ENCODE results near the gene ATXN7. TPM values are rescaled to one million over a fixed set of nuclear protein-coding genes. Genes with fewer than 3 reads are reported as not detected.

ATXN7 gene
- total RNA-seq, 4 donors from 2014 or later, result 20.9 to 28.2 (median 22.6) TPM

GRCh38 chr3:63942528-63942927, 78.9 kb downstream of the ATXN7 start:
- no peak for DNase-seq (ENCODE audit: extremely low spot score)
- Histone ChIP-seq H3K27me3 (no peaks in the 10 kb centered on the region), H3K9me3 (no peaks in the 10 kb centered on the region), H3K4me3 (no peak overlapping the region), H3K36me3 (peaks cover 0 to 6% (median 0%) of the 10 kb centered on the region in 4 donors), H3K4me1 (peaks cover 18 to 84% (median 52%) of the 10 kb centered on the region in 4 donors), H3K27ac (replicated peaks in 1 of 4) (no peak overlapping the region)
- no peak for TF ChIP-seq EP300 (IDR thresholded peaks at IDR 0.05)
- TF ChIP-seq POLR2AphosphoS5 (IDR thresholded peaks at IDR 0.05), result no peak
- TF ChIP-seq, protein P1, sequence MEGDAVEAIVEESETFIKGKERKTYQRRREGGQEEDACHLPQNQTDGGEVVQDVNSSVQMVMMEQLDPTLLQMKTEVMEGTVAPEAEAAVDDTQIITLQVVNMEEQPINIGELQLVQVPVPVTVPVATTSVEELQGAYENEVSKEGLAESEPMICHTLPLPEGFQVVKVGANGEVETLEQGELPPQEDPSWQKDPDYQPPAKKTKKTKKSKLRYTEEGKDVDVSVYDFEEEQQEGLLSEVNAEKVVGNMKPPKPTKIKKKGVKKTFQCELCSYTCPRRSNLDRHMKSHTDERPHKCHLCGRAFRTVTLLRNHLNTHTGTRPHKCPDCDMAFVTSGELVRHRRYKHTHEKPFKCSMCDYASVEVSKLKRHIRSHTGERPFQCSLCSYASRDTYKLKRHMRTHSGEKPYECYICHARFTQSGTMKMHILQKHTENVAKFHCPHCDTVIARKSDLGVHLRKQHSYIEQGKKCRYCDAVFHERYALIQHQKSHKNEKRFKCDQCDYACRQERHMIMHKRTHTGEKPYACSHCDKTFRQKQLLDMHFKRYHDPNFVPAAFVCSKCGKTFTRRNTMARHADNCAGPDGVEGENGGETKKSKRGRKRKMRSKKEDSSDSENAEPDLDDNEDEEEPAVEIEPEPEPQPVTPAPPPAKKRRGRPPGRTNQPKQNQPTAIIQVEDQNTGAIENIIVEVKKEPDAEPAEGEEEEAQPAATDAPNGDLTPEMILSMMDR (IDR thresholded peaks at IDR 0.05), result no peak
- no peak for TF ChIP-seq POLR2A (IDR thresholded peaks at IDR 0.05; ENCODE audit: low read depth)
- intact Hi-C loops (cut with DNase I), result no loop called here

- Histone ChIP-seq H3K4me1 (peaks cover 21 to 84% (median 52%) of the 10 kb centered on the region in 4 donors), H3K9me3 (no peaks in the 10 kb centered on the region), H3K4me3 (no peak overlapping the region), H3K27ac (replicated peaks in 1 of 4) (no peak overlapping the region), H3K27me3 (no peaks in the 10 kb centered on the region), H3K36me3 (peaks cover 0 to 6% (median 0%) of the 10 kb centered on the region in 4 donors)
- no peak for DNase-seq (ENCODE audit: extremely low spot score)
- intact Hi-C loops (cut with DNase I), result no loop called here
- TF ChIP-seq POLR2A (IDR thresholded peaks at IDR 0.05; ENCODE audit: low read depth), result no peak
Measured at GRCh38 chr3:63943678-63944077, 80.0 kb downstream of the ATXN7 start.

DNA sequence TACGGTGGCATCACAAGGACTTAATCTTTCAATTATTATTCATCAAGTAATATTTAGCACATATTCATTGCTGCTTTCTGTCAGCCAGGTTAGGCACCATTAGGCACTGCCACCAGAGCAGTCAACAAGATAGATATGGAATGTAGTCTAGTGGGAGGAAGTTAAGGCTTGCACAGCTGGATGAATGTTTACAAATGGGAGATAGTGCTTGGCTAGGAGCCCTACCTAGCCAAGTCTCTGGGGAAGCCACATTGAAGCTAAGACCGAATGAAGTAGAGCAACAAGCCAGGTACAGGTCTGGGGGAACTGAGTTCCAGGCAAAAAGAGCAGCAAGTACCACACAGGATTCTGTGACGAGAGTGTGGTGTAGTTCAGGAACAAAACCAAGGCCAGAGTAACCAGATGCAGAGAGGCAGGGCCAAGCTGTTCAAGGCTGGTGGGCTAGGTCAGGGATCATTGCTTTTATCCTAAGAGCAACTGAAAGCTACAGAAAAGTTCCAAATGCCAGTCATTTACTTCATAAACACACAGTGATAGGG, 82.0 kb downstream of the ATXN7 start:
- H3K4me3 ChIP-seq, result no peak overlapping the region
- intact Hi-C loops (cut with DNase I), result no loop called here
- WGBS, result 61% methylated on average over 3 of the region's 3 CpGs
- DNase-seq (ENCODE audit: extremely low spot score), result no peak
- H3K9me3 ChIP-seq, result no peaks in the 10 kb centered on the region
- H3K27me3 ChIP-seq, result no peaks in the 10 kb centered on the region
- no peak for TF ChIP-seq POLR2A (IDR thresholded peaks at IDR 0.05; ENCODE audit: low read depth)
- TF ChIP-seq EP300 (IDR thresholded peaks at IDR 0.05), result no peak
- TF ChIP-seq POLR2AphosphoS5 (IDR thresholded peaks at IDR 0.05), result no peak
- TF ChIP-seq, protein P1 (IDR thresholded peaks at IDR 0.05), result no peak
- peaks cover 21 to 84% (median 50%) of the 10 kb centered on the region in 4 donors for H3K4me1 ChIP-seq
- H3K27ac ChIP-seq (replicated peaks in 1 of 4), result no peak overlapping the region
- H3K36me3 ChIP-seq, result peaks cover 0 to 6% (median 0%) of the 10 kb centered on the region in 4 donors

GRCh38 chr3:63946753-63947152, 83.1 kb downstream of the ATXN7 start:
- H3K9me3 ChIP-seq, result no peaks in the 10 kb centered on the region
- H3K27ac ChIP-seq (replicated peaks in 1 of 4), result peak overlapping the region in 1 of 4 donors; percentile 68
- peaks cover 0 to 6% (median 0%) of the 10 kb centered on the region in 4 donors for H3K36me3 ChIP-seq
- 91% methylated on average over 2 of the region's 2 CpGs for WGBS
- no peak overlapping the region for H3K4me3 ChIP-seq
- peaks cover 31 to 92% (median 59%) of the 10 kb centered on the region in 4 donors for H3K4me1 ChIP-seq
- DNase-seq (ENCODE audit: extremely low spot score), result no peak
- TF ChIP-seq POLR2AphosphoS5 (IDR thresholded peaks at IDR 0.05), result no peak
- TF ChIP-seq, protein P1 (IDR thresholded peaks at IDR 0.05), result no peak
- TF ChIP-seq EP300 (IDR thresholded peaks at IDR 0.05), result no peak
- TF ChIP-seq POLR2A (IDR thresholded peaks at IDR 0.05; ENCODE audit: low read depth), result no peak
- intact Hi-C loops (cut with DNase I), result no loop called here
- no peaks in the 10 kb centered on the region for H3K27me3 ChIP-seq

DNA sequence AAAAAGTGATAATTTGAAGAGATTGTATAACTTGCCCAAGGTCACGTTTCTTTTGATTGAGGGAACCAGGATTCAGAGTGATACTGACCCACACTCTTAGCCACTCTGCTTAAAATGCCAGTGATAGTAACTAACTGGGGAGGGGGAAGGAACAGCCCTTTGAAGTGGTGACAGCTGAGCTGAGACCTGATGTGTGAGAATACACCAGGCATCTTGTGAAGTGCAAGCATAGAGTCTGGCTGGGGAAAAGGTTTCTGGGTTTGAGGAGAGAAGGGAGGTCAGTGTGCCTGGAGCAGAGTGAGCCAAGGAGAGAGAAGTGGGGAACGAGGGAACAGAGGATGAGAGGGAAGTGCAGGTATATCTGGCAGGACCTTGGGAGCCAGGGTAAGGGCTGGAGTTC, 83.9 kb downstream of the ATXN7 start:
- no peak overlapping the region for H3K4me3 ChIP-seq
- peaks cover 0 to 6% (median 0%) of the 10 kb centered on the region in 4 donors for H3K36me3 ChIP-seq
- DNase-seq (ENCODE audit: extremely low spot score), result no peak
- H3K9me3 ChIP-seq, result no peaks in the 10 kb centered on the region
- intact Hi-C loops (cut with DNase I), result no loop called here
- peaks cover 31 to 94% (median 66%) of the 10 kb centered on the region in 4 donors for H3K4me1 ChIP-seq
- H3K27ac ChIP-seq (replicated peaks in 1 of 4), result peak overlapping the region in 2 of 4 donors; percentile 24 to 68
- TF ChIP-seq, protein P1 (IDR thresholded peaks at IDR 0.05), result no peak
- no peak for TF ChIP-seq POLR2AphosphoS5 (IDR thresholded peaks at IDR 0.05)
- no peak for TF ChIP-seq EP300 (IDR thresholded peaks at IDR 0.05)
- TF ChIP-seq POLR2A (IDR thresholded peaks at IDR 0.05; ENCODE audit: low read depth), result no peak
- WGBS, result 81% methylated on average over 2 of the region's 2 CpGs
- no peaks in the 10 kb centered on the region for H3K27me3 ChIP-seq

Measured in esophagus muscularis mucosa (tissue), 4 donors.